Amygdala (tissue), 56 donors: Measurements from ENCODE around the gene LRPAP1.
"Not testable (repeated sequence)": the region's sequence is repeated elsewhere in the genome, so short reads cannot be mapped to it uniquely, and the experiment has no call there.

Source experiments
- DNase-seq, 56 donors: peaks; one replicate each; lab custom pipeline; 2025; lab: John Stamatoyannopoulos, UW

Gene LRPAP1

DNA sequence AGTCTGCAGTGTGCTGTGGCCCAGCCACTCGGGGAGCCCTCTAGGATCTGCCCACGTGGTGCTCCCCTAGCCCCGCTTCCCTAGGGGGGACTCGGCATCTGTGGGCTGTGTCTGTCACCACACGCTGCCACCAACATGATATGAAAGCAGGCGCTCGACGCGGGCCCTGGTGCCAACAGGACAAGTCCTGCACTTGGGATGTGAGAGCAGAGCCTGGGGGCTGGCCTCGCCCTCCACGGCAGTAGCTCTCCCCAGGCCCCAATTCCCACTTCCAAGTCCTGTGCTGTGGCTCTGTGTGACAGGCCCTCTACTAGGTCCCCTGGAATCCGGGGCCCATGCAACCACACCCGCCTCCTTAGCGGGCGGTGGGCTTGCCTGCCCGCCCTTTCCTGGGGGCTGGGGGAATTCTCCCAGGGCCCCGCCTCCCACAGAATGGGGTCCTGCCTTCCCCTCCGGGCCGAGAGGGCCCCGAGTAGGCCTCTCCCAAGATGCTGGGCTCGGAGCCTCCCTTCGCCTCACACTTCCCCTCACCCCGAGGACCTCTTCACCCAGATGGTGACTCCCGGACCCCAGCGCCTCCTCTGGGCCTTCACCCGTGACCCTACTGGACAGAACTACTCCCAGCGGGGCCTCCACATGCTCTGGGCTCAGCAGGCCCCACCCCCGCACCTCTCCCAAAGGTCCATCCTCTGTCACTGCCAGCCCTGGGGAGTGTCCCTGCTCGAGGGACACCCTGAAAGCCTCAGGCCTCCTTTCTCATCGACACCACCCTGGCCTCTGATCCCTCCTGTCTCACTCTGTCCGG is 11.2 kb downstream of the LRPAP1 start:
- DNase-seq = no peak

DNA sequence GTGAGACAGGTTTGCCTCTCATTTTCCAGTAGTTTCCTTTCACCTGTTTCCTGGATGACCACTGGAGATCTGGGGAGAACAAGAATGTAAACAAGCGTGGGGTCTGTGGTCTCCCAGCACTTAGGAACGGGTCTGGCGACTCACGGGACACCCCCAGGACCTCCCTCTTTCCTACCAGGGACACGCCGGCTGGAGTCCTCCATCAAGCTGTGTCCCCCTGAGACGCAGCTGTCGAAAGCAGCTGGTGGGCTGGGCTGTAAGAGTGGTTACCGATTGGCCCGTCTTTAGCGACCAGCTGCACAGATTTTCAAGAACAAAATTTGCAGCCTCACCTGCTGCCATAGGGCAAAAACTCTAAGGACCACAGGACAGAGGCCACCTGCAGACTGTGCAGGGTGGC is 11.9 kb downstream of the LRPAP1 start:
- no peak for DNase-seq

DNA sequence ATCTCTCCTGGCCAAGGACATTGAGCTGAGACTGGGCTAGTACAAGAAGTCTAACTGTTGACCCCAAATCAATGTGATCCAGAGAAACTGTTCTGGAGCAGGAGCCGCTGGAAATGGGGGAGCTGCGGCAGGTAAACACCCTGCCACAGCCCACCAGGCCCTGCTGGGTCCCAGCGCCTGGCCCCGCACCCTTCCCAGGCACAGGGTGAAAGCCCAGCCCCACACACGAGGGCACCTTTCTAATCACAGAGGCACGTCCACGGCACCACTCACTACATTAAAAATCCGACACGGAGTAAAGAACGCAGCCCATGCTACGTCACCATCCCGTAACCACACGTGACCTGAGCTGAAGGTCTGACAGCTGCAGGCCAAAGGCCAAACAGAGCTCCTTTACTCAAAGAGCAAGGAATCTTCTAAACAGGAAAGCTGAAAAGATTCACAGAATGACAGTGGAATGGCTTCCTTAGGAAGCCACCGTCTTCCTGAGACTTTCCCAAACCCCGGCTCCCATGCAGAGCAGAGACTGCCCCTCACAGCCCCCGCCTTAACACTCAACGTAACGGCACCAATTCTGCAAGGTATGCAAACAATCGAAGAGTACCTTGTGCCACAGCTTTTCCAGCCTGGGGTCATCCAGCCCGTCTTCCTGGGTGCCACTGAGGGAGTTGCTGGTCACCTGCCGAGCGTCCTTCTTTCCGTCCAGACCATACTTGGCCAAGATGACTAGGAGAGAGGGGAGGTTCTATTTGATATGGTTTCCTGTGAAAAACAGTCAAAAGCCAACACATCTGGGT is 12.6 kb downstream of the LRPAP1 start:
- DNase-seq = no peak

DNA sequence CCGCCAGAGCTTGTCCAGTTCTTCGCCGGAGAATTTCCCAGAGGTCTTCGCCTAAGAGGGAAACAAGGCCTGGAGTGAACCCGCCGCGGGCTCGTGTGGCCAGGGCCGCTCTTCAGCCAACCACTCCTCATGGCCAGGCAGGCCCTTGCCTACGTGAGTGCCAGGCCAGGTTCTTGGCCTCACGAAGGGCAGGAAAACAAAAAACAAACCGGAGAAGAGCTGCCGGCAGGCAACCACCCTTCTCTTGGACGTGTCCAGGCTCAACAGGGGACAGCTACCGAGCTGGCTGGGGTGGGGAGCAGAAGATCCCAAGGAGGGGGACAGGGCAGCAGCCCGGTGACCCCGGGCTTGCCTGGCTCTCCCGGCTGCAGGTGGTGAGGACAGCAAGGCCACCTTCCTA is 13.3 kb downstream of the LRPAP1 start:
- no peak for DNase-seq

DNA sequence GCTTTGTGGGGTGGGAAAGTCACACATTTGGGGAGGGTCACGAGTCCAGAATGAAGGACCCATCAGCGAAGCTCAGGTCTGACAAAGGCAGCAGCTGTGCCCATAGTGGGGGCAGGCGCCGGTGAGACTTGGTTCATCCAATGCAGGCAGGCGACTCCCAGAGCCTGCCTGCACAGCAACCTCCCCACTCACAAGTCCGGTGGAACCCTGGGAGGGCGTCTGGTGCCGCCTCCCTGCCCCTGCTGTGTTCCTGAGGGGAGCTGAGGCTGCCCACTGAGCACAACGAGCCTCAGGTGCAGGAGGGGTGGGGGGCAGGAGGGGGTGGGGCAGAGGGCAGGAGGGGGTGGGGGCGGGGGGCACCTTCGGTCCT is 13.7 kb downstream of the LRPAP1 start:
- DNase-seq = no peak

DNA sequence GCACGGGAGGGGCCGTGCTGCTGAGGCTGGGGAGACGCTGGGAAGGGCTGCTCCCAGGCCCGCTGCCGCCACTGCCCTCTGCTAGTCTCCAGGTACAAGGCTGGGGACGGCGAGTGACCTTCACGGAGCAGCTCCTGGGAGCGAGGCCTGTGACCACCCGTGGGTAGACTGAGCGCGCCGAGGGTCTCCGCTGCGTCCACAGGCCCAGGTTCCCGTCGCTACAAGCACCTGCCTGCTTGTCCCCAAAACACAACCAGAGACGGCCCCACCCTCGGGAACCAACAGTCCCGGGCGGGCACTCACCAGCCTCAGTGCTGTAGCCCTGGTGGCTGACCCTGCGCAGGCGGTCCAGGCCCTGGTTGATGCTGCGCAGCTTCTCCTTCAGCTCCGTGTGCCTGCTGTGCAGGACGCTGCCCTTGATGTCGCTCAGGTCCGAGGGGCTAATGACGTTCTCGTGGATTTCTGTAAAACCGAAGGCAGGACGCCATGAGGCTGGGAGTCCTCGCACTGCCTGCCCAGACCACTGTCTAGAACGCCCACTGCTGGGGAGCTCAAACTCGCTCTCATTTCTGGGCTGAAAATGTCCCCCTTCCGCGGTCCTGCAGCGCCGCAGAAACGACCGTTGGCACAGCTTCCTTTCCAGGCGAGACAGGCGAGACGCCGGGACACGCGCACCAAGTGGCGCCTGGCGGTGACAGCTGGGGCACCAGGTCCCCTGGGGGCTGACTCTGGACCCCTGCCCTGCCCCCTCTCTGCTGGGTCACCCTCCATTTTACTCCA is 14.3 kb downstream of the LRPAP1 start:
- no peak for DNase-seq

DNA sequence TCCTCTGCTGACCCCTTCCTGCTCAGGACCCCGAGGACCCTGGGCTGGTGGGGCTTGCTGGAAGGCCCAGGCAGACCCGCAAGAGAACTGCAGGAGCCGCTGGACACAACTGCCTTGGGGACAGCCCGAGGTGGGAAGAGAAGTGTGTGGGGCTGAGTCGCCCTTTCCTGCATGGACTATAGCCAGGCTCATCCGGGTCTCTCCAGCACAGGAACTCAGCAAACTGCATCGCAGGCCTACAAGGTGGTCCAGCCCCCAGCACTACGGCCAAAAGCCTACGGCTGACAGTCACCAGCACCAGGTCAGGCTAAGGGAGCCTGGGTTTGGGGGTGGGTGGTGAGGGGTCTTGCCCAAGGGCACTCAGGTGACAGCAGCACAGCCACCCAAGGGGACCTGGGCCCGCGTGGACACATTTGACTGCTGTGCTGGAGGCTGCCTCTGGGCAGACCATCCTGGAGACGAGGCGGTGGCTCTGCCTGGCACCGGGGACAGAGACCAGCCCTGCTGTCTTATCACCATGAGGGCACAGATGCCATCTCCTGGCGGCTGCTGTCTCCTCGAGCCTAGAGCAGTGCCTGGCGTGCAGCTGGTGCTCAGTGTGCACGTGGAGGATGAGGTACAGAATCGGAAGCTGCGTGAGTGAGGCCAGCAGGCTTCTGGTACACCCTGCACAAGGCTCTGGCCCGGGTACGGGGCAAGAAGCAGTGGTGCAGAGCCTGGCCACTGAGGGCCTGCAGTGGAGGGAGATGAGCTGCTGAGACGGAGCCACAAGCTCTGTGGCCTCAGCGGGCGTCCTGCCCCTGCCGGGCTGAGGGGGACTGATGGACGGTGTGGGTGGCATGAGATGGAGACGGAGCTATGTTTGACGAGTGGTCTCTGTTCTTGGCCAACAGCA is 15.1 kb downstream of the LRPAP1 start:
- DNase-seq = no peak

DNA sequence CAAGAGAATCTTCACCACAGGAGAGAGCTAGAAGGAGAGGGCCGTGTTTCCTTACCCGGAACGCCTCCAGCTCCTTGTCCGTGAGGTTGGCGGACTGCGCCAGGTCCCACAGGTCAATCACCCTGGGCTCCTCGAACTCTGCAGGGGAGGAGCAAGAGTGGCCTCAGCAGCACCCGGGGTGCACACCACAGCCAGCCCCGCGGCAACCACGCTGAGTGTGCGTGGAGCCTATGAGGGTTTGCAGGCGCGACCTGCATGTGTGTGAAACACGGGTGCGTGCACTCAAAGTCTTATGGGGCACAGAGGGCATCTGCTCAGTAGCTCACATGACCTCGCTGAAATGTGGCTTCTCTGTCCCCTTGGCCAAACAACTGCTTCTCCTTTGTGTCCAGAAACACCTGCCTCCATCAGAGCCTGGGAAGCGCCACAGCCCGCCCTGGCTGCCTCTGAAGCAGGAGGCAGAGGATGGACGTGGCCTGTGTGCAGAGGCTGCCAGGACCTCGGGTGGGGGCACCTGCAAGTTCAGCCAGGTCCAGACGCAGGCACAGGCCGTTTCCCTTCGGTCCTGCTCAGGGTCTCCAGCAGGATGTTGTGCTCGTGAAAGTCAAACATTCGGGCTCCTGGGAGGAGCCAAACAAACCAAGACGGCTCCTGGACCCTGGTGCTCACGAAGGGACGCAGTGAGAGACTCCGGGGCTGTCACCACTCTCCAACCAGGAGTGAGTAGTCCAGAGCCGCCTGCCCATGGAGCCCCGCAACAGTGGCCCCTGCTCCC is 16.0 kb downstream of the LRPAP1 start:
- DNase-seq = no peak

DNA sequence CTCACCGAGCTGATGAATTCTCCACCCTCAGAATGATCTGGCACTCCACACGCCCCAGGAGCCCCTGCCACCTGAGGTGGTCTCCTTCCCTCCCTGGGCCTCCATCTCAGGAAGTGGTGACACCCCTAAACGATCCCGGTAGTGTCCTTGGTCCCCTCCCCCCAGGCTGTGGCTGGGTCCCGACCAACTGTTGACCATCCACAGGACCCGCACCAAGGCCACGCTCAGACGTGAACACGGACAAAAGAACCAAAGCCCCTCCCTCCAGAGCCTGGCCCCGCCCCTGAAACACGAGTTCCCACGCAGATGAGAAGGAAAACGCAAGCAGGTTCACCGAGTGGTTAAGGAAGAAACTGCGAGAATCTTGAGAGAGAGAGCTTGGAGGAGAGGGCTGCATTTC is 16.6 kb downstream of the LRPAP1 start:
- DNase-seq = no peak

DNA sequence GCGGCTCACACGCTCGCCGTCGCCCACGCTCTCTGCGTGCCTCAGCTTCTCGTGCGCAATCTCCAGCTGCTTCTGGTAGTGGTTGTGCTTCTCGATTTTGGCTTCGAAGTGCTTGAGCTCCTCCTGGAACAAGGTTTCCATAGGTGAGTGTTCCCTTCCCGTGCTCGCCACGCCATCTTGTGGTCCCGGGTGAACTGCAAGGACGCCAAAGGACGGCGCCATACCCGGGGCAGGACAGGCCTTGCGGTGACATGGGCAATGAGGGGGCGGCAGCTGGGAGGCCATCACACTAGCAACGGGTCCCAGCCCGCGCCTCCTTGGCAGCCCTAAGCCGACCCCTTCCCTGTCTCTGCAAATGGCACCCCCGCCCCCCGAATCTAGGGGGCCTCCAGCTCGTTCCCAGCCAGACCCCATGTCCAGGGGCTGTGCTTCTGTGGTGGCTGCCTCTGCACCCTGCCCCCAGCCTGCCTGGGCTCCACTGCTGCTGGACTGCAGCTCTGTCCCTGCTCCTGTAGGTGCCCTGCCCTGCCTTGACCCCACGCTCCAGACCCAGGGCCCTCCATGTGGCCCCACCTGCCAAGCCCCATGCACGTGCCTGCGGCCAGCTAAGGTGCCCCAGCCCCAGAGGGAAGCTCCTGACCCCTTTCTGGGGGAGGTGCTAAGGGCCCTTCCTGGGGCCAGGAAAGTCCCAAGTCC is 17.3 kb downstream of the LRPAP1 start:
- no peak for DNase-seq

DNA sequence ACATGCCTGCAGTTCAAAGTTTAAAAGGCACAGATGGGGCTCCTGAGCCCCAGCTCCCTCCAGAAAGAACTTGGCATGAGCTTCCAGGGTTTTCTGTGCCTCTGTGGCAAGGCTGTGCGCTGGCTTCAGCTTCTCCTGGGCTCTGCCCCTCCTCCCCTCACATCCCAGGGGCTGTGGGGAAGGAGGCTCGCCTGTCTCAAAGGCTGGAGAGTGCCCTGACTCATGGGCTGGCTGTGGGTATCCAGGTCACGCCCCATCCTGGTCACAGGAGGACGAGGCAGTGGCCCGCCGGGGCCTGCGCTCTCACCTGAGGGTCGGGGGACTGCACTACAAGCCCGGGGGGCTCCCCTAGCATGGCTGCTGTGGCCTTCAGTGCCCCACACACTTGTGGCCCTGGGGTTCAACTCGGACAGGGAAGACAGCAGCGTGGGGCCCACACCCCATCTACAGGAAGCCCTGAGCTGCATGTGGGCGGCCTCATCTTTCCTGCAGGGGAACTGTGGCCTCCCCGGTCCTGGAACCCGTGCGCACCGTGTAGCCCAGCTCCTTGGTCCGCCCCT is 17.9 kb downstream of the LRPAP1 start:
- no peak for DNase-seq

DNA sequence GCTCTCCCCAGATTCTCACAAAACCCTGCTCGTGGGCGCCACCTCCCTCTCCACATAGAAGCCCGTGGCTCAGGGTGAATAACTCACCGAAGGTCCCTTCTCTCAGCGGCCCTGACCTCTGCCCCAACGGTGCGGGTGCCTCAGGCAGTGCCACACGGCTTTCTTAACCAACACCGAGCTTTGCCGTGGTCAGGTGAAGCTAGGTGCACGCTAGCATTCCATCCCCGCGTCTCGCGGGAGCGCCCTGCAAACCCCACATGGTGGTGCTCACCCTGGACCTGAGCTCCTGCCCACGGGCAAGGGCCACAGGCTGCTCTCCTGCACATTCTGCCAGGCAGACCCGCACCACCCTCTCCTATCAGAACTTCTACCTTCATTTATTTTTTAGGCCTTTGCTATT is 18.4 kb downstream of the LRPAP1 start:
- DNase-seq = no peak

DNA sequence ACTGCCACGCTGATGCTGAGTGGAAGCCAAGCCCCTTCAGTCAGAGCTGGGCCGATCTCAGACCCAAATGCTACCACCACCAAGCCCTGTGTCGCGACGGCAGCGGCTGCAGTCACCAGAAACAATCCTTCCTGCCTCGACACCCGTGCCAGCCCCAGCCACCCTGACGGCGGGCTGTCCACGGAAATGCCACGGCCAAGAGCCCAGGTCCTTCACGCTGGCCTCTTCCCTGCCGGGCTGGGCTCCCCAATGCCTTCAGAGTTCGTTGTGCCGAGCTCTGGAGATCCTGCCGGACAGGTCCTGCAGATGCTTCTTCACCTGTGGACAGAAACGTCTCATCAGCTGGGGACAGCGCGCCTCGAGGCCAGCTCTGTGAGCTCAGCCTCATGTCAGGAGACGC is 19.5 kb downstream of the LRPAP1 start:
- DNase-seq = no peak

DNA sequence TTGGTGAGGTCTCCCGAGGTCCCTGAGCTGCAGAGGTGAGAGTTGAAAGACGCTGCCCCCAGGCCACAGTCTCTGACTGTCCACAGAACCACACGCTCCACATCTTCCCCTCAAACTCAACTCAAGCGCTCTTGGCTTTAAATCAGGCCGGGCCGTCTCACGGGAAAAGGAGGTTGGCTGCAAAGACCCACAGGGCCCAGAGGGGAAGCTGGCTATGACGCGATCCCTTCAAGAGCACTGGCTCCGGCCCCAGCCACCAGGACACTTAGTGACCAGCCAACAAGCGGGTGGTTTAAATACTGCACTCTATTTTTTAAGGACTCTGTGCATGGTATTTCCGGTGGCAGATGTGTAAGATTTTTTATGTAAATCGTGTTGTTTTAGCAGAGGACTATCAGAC is 19.9 kb downstream of the LRPAP1 start:
- peak in 3 of 56 donors; percentile 18 to 38 (median 30) for DNase-seq

DNA sequence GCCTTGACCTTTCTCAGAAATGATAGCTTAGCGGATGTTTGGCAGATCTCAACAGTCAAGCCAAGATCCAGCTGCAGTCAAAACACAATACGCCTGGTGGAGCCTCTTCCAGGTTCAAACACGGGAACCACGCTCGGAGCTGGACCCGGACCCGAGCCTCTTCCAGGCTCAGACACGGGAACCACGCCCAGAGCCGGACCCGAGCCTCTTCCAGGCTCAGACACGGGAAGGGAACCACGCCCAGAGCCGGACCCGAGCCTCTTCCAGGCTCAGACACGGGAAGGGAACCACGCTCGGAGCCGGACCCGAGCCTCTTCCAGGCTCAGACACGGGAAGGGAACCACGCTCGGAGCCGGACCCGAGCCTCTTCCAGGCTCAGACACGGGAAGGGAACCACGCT is 20.6 kb downstream of the LRPAP1 start:
- not testable (repeated sequence) for DNase-seq

DNA sequence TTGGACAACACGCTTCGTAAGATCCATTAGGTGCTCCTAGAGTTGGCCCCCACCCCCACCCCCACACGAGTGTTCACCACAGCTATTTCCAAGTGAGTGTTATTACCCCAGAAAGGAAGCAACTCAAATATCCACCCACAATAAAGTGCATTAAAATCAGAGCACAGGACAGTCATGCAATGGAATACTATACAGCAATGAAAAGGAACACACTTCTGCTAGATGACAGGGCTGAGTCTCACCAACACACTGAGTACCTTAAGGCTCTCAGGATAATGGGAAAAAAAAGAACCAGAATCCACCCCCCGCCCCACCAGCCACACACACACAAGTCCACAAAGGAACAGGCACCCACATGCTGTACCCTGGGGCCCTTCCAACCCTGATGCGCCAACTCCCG is 21.0 kb downstream of the LRPAP1 start:
- DNase-seq = no peak

DNA sequence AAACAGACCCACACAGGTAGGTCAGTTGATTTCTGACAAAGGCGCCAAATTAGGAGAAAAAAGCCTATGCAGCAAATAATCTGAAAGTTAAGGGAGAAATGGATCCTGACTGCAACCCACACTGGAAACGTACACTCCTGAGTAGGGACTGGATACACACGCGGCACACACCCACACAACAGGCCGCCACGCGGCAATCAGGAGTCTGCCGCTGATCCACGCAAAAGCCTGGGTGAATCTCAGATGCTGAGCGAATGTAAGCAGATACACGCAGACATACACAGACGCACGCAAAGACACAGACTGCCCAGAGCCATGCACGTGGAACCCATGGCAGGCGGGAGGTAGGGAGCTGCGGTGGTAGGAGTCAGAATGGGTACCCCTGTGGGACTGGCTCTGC is 21.7 kb downstream of the LRPAP1 start:
- DNase-seq = peak in 4 of 56 donors; percentile 18 to 32 (median 30)

DNA sequence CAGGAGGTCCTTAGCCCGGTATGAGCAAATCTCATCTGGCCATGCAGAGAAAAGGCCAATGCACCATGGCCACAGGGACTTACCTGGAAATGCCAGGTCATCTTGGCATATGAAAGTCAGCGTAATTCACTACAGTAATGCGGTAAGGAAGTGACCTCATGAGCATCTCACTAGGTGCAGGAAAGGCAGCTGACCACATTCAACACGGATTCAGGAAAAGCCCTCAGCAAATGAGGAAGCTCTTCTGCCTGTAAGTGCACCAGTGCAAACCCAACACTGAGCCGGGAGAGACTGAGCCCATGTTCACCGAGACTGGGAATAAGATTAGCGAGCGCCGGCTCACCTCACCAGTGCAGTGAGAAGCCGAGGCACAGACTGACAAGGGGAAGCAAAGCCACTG is 23.7 kb downstream of the LRPAP1 start:
- DNase-seq = no peak

DNA sequence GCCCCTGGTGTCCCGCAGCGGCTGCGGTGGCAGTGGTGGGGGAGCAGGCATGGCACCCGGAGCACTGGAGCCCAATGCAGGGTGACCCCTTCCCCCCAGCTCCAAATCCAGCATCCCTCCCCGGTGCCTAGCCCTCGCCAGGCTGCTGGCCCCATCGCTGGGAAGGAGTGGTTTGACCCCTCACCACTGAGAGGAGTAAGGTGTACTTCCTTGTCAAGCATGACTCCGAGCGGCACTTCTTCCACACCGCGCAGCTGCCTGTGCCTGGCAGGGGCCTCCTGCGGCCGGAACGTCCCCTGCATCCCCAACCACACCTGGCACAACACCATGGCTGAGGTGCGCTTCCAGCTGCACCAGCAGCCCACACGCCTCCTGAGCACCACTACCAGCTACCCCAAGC is 27.0 kb downstream of the LRPAP1 start:
- no peak for DNase-seq
